IMR-90 (cell line): ENCODE results near the gene PTN. TPM values are rescaled to one million over a fixed set of nuclear protein-coding genes. Genes with fewer than 3 reads are reported as not detected.

ENCODE experiments used
- ATAC-seq: fragments of 200-7000 bp; cut with Tn5 transposase; 2 replicates; pipeline ENCODE4 v1.9.1; 2020; ENCODE audit warnings: low read depth, mild to moderate bottlenecking, moderate library complexity
- BruUV-seq: library from RNA; stranded (reverse); fragments of 400-500 nt; replicated peaks from 2 replicates; lab custom pipeline; 2021; lab: Mats Ljungman, UMichigan
- CTCF ChIA-PET: fragments of 300-600 bp; formaldehyde crosslinking; extraction: SDS; loops from one replicate; lab custom pipeline; 2021; ENCODE audit warnings: antibody characterized with exemption; lab: Yijun Ruan, JAX
- POLR2A ChIA-PET: fragments of 300-600 bp; sonication (Branson Sonifier 250); formaldehyde crosslinking; loops from one replicate; lab custom pipeline; 2022; ENCODE audit warnings: antibody characterized with exemption; ENCODE audit not compliant: unreplicated experiment; lab: Charles Lee
- DNase-seq: peaks from one replicate; pipeline ENCODE4 v3.0.0; 2013
- H2AFZ ChIP-seq: replicated peaks from 2 replicates; pipeline ENCODE3; 2013; ENCODE audit warnings: low read length, mild to moderate bottlenecking; ENCODE audit not compliant: poor library complexity
- H2AK5ac ChIP-seq: 2 replicates; pipeline ENCODE4 v1.6.1; 2013; ENCODE audit warnings: low read depth, low read length, inconsistent platforms
- H2AK9ac ChIP-seq: replicated peaks from 2 replicates; pipeline ENCODE3; 2013; ENCODE audit warnings: mild to moderate bottlenecking, low read depth, low read length, moderate library complexity; ENCODE audit not compliant: poor library complexity
- H2BK120ac ChIP-seq: 2 replicates; pipeline ENCODE4 v1.6.1; 2013; ENCODE audit warnings: low read depth, low read length, inconsistent platforms
- H2BK15ac ChIP-seq: 3 replicates; pipeline ENCODE4 v1.6.1; 2013; ENCODE audit warnings: low read depth, low read length, inconsistent platforms
- H2BK20ac ChIP-seq: 2 replicates; pipeline ENCODE4 v1.6.1; 2013; ENCODE audit warnings: low read depth, mild to moderate bottlenecking, inconsistent platforms, low read length, moderate library complexity
- H2BK5ac ChIP-seq: 2 replicates; pipeline ENCODE4 v1.6.1; 2013; ENCODE audit warnings: mild to moderate bottlenecking, low read depth, low read length, inconsistent platforms; ENCODE audit not compliant: poor library complexity, severe bottlenecking
- H3K14ac ChIP-seq: replicated peaks from 2 replicates; pipeline ENCODE4 v1.6.1; 2013; ENCODE audit warnings: low read depth, low read length, inconsistent platforms
- H3K18ac ChIP-seq: 2 replicates; pipeline ENCODE4 v1.6.1; 2013; ENCODE audit warnings: low read depth, low read length, control low read depth
- H3K23ac ChIP-seq: 2 replicates; pipeline ENCODE4 v1.6.1; 2013; ENCODE audit warnings: low read depth, low read length, inconsistent platforms
- H3K27ac ChIP-seq: 2 replicates; pipeline ENCODE4 v1.5.1; 2013; ENCODE audit warnings: mild to moderate bottlenecking, control low read depth, low read length; ENCODE audit not compliant: insufficient read depth
- H3K27me3 ChIP-seq: 2 replicates; pipeline ENCODE4 v1.6.1; 2013; ENCODE audit warnings: low read length; ENCODE audit not compliant: control insufficient read depth, insufficient read depth
- H3K36me3 ChIP-seq: 2 replicates; pipeline ENCODE4 v1.6.1; 2013; ENCODE audit warnings: low read length, mixed read lengths; ENCODE audit not compliant: control insufficient read depth, insufficient read depth
- H3K4ac ChIP-seq: 2 replicates; pipeline ENCODE4 v1.6.1; 2013; ENCODE audit warnings: low read depth, low read length, inconsistent platforms
- H3K4me1 ChIP-seq: 2 replicates; pipeline ENCODE4 v1.6.1; 2013; ENCODE audit warnings: low read length, mixed read lengths; ENCODE audit not compliant: control insufficient read depth, insufficient read depth
- H3K4me2 ChIP-seq: 2 replicates; pipeline ENCODE4 v1.6.1; 2013; ENCODE audit warnings: low read depth, mild to moderate bottlenecking, control low read depth, low read length, moderate library complexity
- H3K4me3 ChIP-seq: 2 replicates; pipeline ENCODE4 v1.5.1; 2013; ENCODE audit warnings: low read depth, mild to moderate bottlenecking, control low read depth, low read length, moderate library complexity; ENCODE audit not compliant: insufficient read depth
- H3K56ac ChIP-seq: 2 replicates; pipeline ENCODE4 v1.6.1; 2013; ENCODE audit warnings: low read length, inconsistent platforms; ENCODE audit not compliant: insufficient read depth; ENCODE audit errors: extremely low read depth
- H3K79me1 ChIP-seq, 2 experiments: 2 replicates each; pipeline ENCODE4 v1.6.1; 2013; ENCODE audit warnings: low read length in 2 of 2, inconsistent platforms in 1 of 2, low read depth in 1 of 2
- H3K9ac ChIP-seq: 2 replicates; pipeline ENCODE4 v1.6.1; 2013; ENCODE audit warnings: low read depth, low read length, control low read depth
- H3K9me1 ChIP-seq: 2 replicates; pipeline ENCODE4 v1.6.1; 2013; ENCODE audit warnings: low read length, inconsistent platforms; ENCODE audit not compliant: insufficient read depth
- H3K9me3 ChIP-seq: 2 replicates; pipeline ENCODE4 v1.6.1; 2013; ENCODE audit warnings: low read length; ENCODE audit not compliant: control insufficient read depth, insufficient read depth
- H4K20me1 ChIP-seq: 2 replicates; pipeline ENCODE4 v1.6.1; 2013; ENCODE audit warnings: low read length, inconsistent platforms; ENCODE audit not compliant: insufficient read depth
- H4K5ac ChIP-seq: 2 replicates; pipeline ENCODE4 v1.6.1; 2013; ENCODE audit warnings: mild to moderate bottlenecking, low read depth, low read length, control low read depth
- H4K8ac ChIP-seq, 2 experiments: 2 replicates each; pipeline ENCODE4 v1.6.1; 2013; ENCODE audit warnings: low read depth in 2 of 2, low read length in 2 of 2, control low read depth in 1 of 2, inconsistent platforms in 1 of 2
- H4K91ac ChIP-seq: 2 replicates; pipeline ENCODE4 v1.6.1; 2013; ENCODE audit warnings: low read depth, low read length, inconsistent platforms; ENCODE audit not compliant: insufficient read depth
- CEBPB ChIP-seq: IDR thresholded peaks from 2 replicates; pipeline ENCODE4 v1.6.1; 2012; ENCODE audit warnings: low read depth, low read length, improper control_type of control experiment
- CHD1 ChIP-seq: IDR thresholded peaks from 2 replicates; pipeline ENCODE4 v1.6.1; 2012; ENCODE audit warnings: low read depth, low read length, improper control_type of control experiment
- FOS ChIP-seq: fragments of 150-350 bp; IDR thresholded peaks from 2 replicates; pipeline ENCODE4 v1.6.1; 2016; ENCODE audit warnings: low read depth, low read length
- NFE2L2 ChIP-seq: fragments of 150-350 bp; IDR thresholded peaks from 2 replicates; pipeline ENCODE4 v1.6.1; 2016; ENCODE audit warnings: low read depth, mild to moderate bottlenecking, low read length
- POLR2A ChIP-seq: IDR thresholded peaks from 2 replicates; pipeline ENCODE4 v1.6.1; 2012; ENCODE audit warnings: mild to moderate bottlenecking, low read depth, low read length
- RFX5 ChIP-seq: IDR thresholded peaks from 2 replicates; pipeline ENCODE4 v1.8.0; 2012; ENCODE audit warnings: low read depth, mild to moderate bottlenecking, low read length, moderate library complexity
- WGBS, 2 experiments: methylation state at CpG; one replicate each; pipeline versions ENCODE4 v1.1.5 to v1.1.7; 2013; ENCODE audit warnings: missing lambda C conversion rate in 2 of 2; ENCODE audit not compliant: insufficient read length in 1 of 2; ENCODE audit errors: extremely low coverage in 2 of 2; 5-methylcytosine and 5-hydroxymethylcytosine counted together
- dilution Hi-C: fragments of 300-500 bp; cut with HindIII; formaldehyde crosslinking; loops from one replicate; pipeline ENCODE4 v1.14.3; 2018; ENCODE audit warnings: low sequenced_read_pairs; ENCODE audit not compliant: unreplicated experiment
- in situ Hi-C: fragments of 300-500 bp; cut with MboI; formaldehyde crosslinking; loops from 3 replicates; pipeline ENCODE4 v1.14.3; 2019; ENCODE audit warnings: low sequenced_read_pairs, inconsistent platforms, mixed read lengths
- intact Hi-C: fragments of 100-400 bp; cut with micrococcal nuclease; formaldehyde crosslinking; loops from 2 replicates; pipeline ENCODE4 v1.10.0; 2022
- polyA plus RNA-seq, 3 experiments: library from polyadenylated mRNA; depleted of rRNA; stranded (reverse); fragments of >200 nt; gene quantifications; 2 replicates each; pipeline ENCODE4 v1.2.3, GENCODE V29; 2012; ENCODE audit warnings: low replicate concordance in 1 of 3
- total RNA-seq: library from RNA; depleted of rRNA; stranded (reverse); fragments of >200 nt; gene quantifications from 2 replicates; pipeline ENCODE4 v1.2.3, GENCODE V29; 2012
- TF ChIP-seq, protein P1 (sequence below): fragments of 150-350 bp; IDR thresholded peaks from 2 replicates; pipeline ENCODE4 v1.6.1; 2017; ENCODE audit warnings: mild to moderate bottlenecking, antibody characterized with exemption, low read length, low read depth
- TF ChIP-seq, protein P2 (sequence below): fragments of 150-350 bp; IDR thresholded peaks from 2 replicates; pipeline ENCODE4 v1.6.1; 2016; ENCODE audit warnings: low read depth, mild to moderate bottlenecking, low read length, moderate library complexity, borderline replicate concordance
- TF ChIP-seq, protein P3 (sequence below): conservative IDR thresholded peaks from 2 replicates; pipeline ENCODE4 v1.5.1; 2012; ENCODE audit warnings: mild to moderate bottlenecking, low read depth, low read length, improper control_type of control experiment

PTN gene
- total and polyA plus RNA-seq, 2 of the 4 experiments (the other 2 are of a cell fraction), result 61.7 to 186 TPM

DNA sequence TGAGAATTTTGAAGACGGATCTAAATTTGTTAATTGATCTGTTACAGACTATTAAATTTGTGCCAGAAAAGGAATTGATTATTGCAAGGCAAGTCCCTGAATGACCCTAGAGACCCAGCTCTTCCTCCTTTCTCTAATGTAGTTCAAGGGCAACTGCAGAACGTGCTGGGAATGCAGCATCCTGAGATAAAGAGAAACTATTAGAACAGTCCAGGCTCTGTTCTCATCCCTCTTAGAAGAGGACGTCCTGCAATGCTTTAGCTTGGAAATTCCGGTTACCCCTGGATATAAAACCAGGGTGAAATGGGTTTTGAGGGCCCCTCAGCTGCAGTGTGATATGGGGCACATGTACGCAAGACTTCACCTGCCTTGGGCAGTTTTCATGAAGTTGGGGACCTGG is 67.3 kb downstream of the PTN start:
- no peaks in the 10 kb centered on the region for H3K27me3 ChIP-seq
- POLR2A ChIA-PET, result no interaction called here
- DNase-seq (no peak), ATAC-seq (no peak)
- H3K9me1 ChIP-seq, result peaks cover 5% of the 10 kb centered on the region; the same call in 1 of the 2 replicates
- no peak overlapping the region for H3K4me2 ChIP-seq
- no peak overlapping the region for H2BK120ac ChIP-seq
- no peak overlapping the region for H2BK20ac ChIP-seq
- 100% methylated on average over 1 of the region's 5 CpGs; no CpG with 5 or more reads in 1 of the 2 experiments for WGBS, 2 experiments
- dilution Hi-C loops (no loop called here), in situ Hi-C loops (no loop called here), intact Hi-C loops (no loop called here)
- H3K4me3 ChIP-seq, result no peak overlapping the region
- no peak overlapping the region for H3K56ac ChIP-seq
- H2BK15ac ChIP-seq, result no peak overlapping the region
- H4K91ac ChIP-seq, result no peak overlapping the region
- H4K20me1 ChIP-seq, result no peaks in the 10 kb centered on the region
- no peaks in the 10 kb centered on the region for H3K4me1 ChIP-seq
- H4K8ac ChIP-seq, result no peak overlapping the region
- CTCF ChIA-PET, result no interaction called here
- no peak overlapping the region for H3K18ac ChIP-seq
- peaks cover 0 to 2% of the 10 kb centered on the region in 2 experiments; a peak in 1 of 4 replicates for H3K79me1 ChIP-seq
- no peak overlapping the region for H3K4ac ChIP-seq
- H3K36me3 ChIP-seq, result no peaks in the 10 kb centered on the region
- H4K5ac ChIP-seq, result no peak overlapping the region
- H3K9ac ChIP-seq, result no peak overlapping the region
- H3K9me3 ChIP-seq, result no peaks in the 10 kb centered on the region
- H3K27ac ChIP-seq, result no peak overlapping the region
- TF ChIP-seq RFX5 (no peak), CHD1 (no peak), NFE2L2 (no peak), POLR2A (no peak), FOS (no peak), CEBPB (no peak)
- TF ChIP-seq, protein P1, sequence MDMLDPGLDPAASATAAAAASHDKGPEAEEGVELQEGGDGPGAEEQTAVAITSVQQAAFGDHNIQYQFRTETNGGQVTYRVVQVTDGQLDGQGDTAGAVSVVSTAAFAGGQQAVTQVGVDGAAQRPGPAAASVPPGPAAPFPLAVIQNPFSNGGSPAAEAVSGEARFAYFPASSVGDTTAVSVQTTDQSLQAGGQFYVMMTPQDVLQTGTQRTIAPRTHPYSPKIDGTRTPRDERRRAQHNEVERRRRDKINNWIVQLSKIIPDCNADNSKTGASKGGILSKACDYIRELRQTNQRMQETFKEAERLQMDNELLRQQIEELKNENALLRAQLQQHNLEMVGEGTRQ, result no peak
- TF ChIP-seq, protein P2, sequence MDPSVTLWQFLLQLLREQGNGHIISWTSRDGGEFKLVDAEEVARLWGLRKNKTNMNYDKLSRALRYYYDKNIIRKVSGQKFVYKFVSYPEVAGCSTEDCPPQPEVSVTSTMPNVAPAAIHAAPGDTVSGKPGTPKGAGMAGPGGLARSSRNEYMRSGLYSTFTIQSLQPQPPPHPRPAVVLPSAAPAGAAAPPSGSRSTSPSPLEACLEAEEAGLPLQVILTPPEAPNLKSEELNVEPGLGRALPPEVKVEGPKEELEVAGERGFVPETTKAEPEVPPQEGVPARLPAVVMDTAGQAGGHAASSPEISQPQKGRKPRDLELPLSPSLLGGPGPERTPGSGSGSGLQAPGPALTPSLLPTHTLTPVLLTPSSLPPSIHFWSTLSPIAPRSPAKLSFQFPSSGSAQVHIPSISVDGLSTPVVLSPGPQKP, result no peak
- TF ChIP-seq, protein P3, sequence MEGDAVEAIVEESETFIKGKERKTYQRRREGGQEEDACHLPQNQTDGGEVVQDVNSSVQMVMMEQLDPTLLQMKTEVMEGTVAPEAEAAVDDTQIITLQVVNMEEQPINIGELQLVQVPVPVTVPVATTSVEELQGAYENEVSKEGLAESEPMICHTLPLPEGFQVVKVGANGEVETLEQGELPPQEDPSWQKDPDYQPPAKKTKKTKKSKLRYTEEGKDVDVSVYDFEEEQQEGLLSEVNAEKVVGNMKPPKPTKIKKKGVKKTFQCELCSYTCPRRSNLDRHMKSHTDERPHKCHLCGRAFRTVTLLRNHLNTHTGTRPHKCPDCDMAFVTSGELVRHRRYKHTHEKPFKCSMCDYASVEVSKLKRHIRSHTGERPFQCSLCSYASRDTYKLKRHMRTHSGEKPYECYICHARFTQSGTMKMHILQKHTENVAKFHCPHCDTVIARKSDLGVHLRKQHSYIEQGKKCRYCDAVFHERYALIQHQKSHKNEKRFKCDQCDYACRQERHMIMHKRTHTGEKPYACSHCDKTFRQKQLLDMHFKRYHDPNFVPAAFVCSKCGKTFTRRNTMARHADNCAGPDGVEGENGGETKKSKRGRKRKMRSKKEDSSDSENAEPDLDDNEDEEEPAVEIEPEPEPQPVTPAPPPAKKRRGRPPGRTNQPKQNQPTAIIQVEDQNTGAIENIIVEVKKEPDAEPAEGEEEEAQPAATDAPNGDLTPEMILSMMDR, result no peak
- H2AK9ac ChIP-seq, result no peak overlapping the region
- no peak overlapping the region for H2AK5ac ChIP-seq
- H3K14ac ChIP-seq, result no peak overlapping the region
- no TSS peak for BruUV-seq
- H2AFZ ChIP-seq, result no peak overlapping the region
- no peak overlapping the region for H2BK5ac ChIP-seq
- H3K23ac ChIP-seq, result no peak overlapping the region
